ENCODE data around the gene ZNHIT1. TPM values are rescaled to one million over a fixed set of nuclear protein-coding genes. Genes with fewer than 3 reads are reported as not detected.

ZNHIT1 gene
- total RNA-seq, 1 donor from 2014 or later: 103 TPM

DNA sequence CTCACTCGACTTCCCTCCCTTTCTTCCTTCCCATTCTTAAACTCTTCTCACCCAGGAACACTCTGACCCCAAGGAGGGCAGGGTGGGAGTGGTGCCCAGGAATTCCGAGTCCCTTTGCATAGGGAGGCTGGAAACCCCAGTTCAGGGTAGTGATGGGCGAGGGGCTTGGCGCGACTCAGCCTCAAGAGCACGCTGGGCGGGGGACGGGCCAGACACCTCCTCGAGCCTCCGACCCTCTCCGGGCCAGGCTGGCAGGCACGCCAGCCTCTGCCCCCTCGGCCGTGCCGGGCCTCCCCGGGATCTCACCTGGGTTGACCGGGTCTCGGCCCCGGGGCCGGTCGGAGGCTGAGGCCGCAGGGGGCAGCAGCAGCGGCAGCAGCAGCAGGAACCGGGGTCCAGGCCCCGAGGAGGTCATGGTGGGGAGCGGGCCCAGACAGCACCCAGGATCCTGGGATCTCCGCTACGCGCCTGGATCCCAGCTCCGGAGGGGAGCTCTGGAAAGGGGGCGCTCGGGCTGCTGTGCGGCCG is 1.0 kb upstream of the ZNHIT1 start:
- peak; percentile 25 for DNase-seq (ENCODE audit: low read depth)

DNA sequence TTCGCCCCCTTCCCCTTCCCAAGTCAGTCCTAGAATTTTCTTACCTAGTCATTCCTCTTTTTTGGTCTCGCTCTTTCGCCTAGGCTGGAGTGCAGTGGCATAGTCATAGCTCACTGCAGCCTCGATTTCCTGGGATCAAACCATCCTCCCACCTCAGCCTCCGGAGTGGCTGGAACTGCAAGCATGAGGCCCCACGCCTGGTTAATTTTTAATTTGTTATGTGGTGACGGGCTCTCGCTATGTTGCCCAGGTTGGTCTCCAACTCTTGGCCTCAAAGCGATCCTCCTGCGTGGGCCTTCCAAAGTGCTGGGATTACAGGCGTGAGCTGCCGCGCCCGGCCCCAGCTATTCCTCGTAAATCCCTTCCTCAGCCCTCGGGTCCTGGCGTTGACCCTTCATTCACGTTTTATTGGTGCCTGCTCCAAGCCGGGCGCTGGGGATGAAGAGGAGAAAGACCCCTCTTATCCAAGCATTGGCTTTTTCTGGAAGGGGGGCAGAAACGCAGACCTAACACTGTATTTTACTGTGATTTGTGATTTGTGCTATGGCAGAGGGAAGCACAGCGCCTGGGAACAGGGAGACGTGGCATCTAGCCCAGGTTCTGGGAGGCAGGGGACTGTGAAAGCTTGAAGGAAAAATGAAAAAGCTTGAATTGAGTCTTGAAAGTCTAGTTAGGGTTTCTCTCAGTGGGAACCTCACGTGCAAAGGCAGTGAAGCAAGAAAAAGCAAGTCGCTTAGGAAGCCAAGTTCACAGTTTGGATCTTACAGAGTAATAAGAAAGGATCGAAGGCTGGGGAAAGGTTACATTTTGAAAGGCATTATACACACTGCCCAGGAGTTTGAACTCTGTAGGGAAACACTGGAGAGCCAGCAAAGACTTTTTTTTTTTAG is 516 bp downstream of the ZNHIT1 start:
- DNase-seq (ENCODE audit: low read depth): no peak

DNA sequence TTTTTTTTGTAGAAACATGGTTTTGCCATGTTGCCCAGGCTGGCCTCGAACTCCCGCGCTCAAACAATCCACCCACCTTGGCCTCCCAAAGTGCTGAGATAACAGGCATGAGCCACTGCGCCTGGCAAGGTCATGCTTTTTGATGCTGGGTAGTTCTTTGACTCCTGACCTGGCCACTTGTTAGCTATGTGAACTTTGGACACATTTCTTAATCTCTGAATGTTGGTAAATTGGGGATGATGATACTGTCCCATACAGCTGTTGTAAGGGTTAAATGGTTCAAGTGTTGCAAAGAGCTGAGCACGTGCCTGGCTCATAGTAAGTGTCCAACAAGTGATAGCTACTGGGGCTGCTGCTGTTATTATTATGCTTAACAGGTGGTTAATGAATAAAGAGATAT is 2.3 kb downstream of the ZNHIT1 start:
- no peak for DNase-seq (ENCODE audit: low read depth)

DNA sequence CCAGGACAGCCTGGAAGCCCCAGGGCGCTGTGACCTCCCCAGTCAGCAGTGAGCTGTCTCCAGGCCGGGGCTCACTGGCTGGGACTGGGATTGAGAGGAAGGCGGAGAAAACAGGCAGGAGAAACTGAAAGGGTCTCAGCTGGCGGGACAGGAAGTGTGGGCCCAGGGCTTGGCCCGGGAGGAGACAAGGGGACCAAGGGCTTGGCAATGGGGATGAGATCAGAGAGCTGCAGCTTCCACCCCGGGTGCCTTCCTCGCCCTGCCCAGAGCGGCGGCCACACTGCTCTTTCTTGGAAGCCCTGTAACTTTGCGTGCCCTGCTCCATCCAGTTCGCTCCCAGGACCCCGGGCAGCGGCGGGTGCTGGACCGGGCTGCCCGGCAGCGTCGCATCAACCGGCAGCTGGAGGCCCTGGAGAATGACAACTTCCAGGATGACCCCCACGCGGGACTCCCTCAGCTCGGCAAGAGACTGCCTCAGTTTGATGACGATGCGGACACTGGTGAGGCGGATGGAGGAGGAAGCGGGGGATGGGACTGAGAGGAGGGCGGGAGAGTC is 4.4 kb downstream of the ZNHIT1 start:
- no peak for DNase-seq (ENCODE audit: low read depth)

DNA sequence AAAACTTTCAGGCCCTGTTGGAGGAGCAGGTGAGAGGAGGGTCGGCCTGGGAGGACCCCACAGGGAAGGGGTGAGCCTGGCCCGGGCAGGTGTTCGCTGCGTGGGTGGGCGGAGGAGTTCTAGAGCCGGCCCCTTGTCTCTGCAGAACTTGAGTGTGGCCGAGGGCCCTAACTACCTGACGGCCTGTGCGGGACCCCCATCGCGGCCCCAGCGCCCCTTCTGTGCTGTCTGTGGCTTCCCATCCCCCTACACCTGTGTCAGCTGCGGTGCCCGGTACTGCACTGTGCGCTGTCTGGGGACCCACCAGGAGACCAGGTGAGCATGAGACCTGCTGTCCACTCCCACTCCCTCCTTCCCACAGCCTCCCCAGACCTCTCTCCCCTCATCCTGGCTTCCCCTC is 5.6 kb downstream of the ZNHIT1 start:
- no peak for DNase-seq (ENCODE audit: low read depth)

DNA sequence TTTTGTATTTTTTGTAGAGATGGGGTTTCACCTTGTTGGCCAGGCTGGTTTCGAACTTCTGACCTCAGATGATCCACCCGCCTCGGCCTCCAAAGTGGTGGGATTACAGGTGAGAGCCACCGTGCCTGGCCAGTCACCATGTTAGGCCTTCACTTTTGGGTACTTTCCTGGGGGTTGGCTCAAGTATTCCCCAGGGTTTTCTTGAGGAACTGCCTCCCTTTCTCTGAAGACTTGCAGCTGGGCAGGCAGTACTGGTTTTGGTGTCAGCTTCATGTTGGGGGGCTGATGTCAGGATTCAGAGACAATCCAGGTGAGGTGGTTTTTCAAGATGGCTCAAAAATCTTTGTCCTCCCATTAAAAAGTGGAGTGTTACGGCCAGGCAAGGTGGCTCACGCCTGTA is 7.7 kb downstream of the ZNHIT1 start:
- no peak for DNase-seq (ENCODE audit: low read depth)

DNA sequence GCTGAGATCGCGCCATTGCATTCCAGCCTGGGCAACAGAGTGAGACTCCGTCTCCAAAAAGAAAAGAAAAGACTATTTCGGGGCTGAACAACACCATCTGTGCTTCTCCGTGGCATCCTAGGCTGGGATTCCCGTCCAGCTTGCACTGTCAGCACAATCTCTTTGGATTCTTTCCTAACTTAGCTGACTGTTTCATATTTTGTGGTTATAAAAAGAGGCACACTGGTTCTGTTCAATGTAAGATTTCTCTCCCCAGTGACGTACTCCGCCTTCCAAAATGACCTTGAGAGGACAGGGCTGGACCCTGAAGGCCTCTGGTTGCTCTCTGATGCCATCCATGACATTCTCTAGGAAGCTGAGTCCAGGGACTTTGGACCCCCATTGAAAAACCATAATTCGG is 8.8 kb downstream of the ZNHIT1 start:
- no peak for DNase-seq (ENCODE audit: low read depth)

DNA sequence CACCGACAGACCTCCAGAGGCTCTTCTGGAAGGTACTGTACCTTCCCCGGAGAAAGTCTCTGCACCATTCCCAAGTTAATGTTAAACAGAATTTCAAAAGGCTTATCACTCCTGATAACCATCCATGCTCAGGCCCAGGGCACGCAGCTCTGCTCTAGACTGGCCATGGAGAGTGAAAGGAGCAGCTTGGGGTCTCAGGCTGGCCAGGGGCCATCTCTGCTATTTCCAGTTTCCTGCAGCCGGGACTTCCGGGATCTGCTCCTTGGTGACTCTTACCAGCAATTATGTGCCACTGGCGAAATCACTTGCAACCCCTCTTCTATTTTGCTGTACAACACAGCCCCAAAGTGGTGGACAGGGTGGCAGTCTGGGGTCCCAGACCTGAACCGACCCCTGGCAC is 13.7 kb downstream of the ZNHIT1 start:
- DNase-seq (ENCODE audit: low read depth): no peak

DNA sequence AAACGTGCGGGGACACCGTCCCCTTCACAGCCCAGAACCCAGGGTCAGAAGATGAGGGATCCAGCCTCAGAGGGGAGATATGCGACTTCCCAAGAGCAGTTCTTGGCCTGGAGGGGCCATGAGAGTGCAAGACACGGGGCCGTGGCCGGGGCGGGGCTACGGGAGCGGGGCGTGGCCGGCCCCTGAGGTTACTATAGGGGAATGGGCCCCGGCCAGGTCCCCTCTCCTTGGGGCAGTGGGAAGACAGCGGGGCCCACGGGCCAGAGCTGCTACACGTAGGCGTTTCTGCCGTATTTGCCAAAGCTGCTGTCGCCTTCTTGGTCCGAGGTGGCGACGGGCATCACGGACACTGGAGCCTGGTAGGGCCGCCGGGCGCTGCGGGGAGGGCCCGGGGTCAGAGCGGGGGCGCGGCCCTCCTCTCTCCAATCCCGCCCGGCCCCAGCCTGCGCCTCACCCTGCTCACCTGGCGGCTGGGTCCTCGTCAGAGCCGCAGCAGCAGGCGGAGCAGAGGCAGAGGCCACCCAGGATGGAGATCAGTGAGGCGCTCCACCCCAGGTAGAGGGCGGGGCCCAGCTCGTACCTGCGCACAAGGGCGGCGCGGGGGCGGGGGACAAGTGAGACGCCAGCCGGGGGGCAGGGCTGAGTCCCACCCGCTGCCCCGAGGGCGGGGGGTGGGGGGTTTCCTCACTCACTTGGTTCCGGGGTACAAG is 14.3 kb downstream of the ZNHIT1 start:
- no peak for DNase-seq (ENCODE audit: low read depth)

DNA sequence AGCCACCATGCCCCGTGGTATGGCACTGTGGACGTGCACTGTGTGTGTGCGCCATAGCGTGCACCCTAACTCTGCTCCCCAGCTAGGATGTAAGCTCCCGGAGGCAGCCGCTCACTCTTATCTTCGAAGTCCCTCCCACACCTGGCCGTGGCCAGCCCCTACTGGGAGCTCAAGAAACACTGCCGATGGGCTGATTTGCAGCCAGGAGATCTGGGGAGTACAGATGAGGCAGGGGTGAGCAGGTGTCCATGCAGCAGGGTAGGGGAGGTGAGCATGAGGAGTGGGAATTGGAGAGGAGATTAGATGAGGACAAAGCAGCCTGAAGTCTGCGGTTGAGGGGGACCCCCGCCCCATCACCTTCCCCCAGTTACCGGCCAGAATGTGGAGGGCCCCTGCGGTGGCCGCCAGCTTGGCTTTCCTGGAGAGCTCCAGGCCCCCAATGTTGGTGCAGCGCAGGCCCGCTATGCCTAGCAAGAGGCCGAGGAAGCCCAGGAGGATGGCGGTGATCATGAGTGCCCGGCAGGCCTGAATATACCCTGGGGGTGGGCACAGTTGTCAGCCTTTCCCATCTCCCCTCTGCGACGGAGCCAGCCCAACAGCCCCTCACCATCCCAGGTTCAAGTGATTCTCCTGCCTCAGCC is 16.1 kb downstream of the ZNHIT1 start:
- no peak for DNase-seq (ENCODE audit: low read depth)

DNA sequence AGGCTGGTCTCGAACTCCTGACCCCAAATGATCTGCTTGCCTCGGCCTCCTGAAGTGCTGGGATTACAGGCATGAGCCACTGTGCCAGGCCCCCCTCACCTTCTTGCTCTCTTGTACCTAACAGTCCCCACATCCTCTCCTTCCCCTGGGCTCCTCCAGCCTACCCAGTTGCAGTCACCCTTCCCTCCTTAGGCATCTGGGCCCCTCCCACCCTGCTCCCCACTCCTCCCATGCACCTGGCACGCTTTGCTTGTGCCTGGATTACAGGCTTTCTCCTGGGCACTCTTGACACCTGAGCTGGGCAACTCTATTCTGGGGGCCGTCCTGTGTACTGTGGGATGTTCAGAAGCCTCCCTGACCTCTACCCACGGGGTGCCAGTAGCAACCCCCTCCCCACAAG is 16.7 kb downstream of the ZNHIT1 start:
- DNase-seq (ENCODE audit: low read depth): no peak

DNA sequence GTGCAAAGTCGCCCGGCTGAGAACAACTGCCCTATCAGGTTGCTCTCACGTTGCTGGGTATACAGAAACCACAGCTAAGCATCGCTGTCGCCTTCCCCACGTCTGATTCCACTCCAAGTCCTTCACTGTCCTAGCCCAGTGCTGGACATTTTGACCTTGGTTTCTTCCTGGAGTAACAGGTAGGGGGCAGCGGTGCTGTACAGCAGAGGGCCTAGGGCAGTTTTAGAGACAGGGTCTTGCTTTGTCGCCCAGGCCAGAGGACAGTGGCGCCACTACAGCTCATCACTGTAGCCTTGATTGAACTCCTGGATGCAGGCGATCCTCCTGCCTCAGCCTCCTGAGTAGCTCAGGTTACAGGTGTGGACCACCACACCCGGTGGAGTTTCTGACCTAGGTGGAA is 17.1 kb downstream of the ZNHIT1 start:
- DNase-seq (ENCODE audit: low read depth): no peak

DNA sequence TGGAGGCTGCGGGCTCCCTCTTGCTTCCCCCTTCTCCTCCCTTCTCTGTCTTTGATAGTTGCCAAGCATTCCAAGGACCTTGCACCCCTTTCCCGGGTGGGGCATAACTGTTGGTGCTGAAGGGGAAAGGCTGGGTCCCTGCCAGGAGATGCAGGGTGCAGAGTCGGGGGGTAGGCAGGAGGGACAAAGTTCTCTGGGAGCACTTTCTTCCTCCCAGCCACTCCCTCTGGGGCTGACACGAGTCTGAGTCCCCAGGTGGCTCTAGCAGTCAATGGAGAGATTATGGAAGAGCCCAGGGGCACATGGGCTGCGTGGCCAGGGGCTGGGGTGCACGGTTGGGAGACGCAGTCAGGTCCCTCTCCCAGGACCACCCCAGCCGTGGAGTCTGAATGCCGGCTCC is 17.6 kb downstream of the ZNHIT1 start:
- DNase-seq (ENCODE audit: low read depth): no peak

DNA sequence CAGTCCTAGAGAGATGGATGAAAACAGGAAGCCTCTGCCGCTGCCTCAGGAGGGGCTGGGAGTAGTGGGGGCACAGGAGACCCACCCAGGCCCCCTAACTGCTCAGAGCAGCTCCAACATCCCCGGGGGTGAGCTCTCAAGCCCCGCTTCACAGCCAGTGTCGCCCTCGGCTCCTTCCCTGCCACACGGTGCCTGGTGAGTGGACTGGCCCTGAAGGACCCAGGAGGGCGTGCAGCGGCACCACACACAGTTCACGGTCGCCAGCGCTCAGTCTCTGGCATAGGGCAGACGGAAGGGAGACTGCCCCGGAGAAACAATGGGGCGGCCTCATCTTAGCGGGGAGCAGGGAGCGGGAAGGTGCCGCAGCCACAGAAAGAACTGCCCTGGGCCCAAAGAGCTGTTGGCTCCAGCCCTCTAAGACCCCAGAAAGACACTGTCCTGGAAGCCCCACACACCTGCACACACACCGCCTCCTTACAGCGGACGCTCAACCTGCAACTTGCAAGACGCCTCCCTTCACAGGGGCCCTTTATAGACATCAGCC is 18.4 kb downstream of the ZNHIT1 start:
- no peak for DNase-seq (ENCODE audit: low read depth)

DNA sequence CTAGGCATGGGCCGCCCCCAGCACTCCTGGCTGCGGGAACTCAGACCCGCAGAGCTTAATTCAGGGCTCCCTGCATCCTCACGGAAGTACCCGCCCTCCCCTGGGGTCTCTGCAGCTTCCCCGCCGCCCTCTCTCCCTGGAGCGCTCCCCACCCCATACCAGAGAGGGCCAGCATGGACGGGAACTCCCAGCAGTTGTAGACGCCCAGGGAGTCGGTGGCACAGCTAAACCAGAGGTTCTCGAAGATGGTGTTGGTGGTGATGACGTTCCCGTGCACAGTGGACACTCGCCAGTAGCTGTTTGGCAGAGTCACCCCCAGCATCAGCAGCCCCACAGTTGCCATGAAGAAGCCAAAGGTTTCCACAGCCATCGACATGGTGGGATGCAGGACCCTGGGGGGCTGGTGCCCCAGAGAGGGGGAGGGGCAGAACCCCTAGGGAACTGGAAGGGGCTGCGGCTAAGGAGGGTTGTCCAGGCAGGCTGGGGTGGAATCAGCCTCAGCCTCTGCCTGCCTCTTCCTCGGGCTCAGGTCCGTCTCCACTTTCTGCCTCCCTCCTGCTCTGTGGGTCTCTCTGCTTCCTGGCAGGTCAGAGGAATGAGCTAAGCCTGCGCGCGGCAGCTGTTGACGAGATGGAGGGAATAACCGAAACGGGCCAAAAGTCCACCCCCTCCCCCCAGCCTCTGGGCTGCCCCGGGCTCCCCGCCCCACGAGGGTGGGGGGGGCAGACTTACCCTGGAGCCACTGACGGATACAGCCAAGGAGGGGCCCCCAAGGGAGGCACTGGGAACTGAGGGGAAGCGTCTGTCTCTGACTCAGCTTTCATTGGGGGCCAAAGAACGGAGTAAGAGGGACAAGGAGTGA is 19.5 kb downstream of the ZNHIT1 start, which contains the start of gene CLDN15:
Gene CLDN15, minus strand, starts transcription at position 597 of the 862 bp plus-strand sequence. Its CDS starts 221 bp downstream, at position 376.
- DNase-seq (ENCODE audit: low read depth): no peak

DNA sequence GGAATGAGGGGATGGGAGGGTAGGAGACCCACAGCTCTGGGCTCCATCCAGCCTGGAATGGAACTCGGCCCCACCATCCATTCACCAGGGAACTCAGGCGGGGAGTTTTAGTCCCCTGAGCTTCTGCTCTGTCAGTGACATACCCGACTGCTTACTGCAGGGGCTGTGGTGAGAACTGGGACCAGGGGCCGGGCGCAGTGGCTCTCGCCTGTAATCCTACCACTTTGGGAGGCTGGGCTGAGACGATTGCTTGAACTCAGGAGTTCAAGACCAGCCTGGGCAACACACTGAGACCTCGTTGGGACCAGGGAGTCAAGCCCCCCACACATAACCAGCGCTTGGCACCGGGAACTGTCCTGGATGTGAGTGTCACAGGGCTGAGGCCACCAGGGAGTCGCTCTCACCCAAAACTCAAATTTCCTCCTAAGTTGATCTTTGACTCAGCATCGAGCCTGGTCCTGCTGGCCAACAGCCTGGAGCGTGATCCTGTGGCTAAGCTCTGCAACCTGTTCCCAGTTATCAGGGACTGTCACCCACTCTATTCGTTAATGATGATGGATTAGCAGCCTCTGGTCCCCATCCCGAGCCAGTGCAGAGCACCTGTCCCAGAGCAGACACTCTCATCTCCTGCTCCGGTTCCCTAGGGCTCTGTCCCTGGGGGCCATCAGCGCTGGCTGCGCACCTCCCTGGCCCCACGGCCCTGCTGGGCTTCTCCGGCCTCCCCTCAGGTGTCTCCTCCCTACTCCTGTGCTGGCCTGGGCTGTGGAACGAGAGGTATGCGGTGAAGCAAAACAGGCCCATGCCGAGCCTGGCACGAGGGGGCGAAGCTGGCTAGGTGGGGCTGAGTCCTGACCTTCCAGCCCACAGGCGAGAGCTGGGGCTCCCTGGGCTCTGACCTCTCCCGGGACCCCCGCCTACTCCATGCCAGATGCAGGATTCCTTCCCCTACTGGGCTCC is 20.5 kb downstream of the ZNHIT1 start:
- DNase-seq (ENCODE audit: low read depth): peak; percentile 57

DNA sequence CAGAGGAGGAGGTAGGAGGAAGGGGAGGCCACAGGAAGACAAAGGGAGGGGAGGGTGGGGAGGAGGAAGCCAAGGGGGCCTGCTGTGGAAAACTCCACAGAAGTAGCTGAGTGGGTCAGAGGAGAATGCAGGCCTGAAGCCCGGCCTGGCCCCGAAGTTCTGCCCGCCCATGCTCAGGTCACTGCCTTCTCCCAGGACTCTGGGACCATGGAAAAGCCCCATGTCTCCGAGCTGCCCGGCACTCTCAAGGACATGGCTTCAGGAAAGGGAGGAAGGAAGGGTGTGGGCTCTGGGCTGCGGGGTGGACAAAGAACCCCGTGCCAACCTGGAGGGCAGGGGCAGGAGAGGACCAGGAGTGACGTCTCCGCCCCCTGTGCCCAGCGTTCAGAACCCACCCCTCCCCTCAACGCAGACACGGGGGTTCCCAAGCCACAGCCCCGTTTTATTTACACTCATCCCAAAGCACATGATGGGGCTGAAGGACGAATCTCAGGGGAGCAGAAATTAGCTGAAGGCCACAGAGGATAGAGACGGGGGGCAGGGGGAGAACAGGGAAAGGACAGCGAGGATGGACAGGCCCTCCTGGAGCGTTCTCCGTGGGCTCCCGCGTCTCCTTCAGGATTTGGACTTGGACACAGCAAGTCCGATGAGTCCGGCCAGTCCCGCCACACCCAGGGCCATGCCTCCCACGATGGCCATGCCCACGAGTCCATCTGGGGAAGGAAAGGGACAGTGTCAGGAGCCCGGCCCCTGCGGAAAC is 21.4 kb downstream of the ZNHIT1 start:
- DNase-seq (ENCODE audit: low read depth): no peak

DNA sequence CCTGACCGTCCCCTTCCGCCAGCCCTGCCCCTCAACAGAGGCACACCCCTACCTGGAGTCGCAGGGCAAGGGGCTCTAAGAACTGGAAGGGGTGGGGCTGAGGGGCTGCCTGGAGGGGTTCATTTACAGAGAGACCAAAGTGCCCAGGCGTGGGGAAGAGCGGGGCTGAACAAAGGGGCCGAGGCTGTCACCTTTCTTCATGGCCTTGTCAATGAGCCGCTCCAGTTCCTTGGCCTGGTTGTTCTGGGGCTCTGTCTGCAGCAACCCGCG is 21.9 kb downstream of the ZNHIT1 start:
- DNase-seq (ENCODE audit: low read depth): no peak
